H1 (cell line): ENCODE results near the gene IQCM. TPM values are rescaled to one million over a fixed set of nuclear protein-coding genes. Genes with fewer than 3 reads are reported as not detected.

Experiments
- CTCF ChIA-PET: fragments of 300-600 bp; sonication (Branson Sonifier 250); formaldehyde crosslinking; loops from one replicate; lab custom pipeline; 2021; ENCODE audit not compliant: partially characterized antibody; lab: Charles Lee
- POLR2A ChIA-PET: fragments of 300-600 bp; sonication (Branson Sonifier 250); formaldehyde crosslinking; loops from one replicate; lab custom pipeline; 2021; ENCODE audit warnings: inconsistent platforms; ENCODE audit not compliant: partially characterized antibody; lab: Charles Lee
- DNase-seq, 2 experiments: peaks; one replicate each; pipeline versions ENCODE4 v3.0.0 to v3.0.0-alpha.2; 2010 to 2022; ENCODE audit warnings: low spot score in 2 of 2, low read depth in 1 of 2, mixed read lengths in 1 of 2
- FAIRE-seq: peaks from 2 replicates; lab custom pipeline; 2011; peaks lifted over from hg19 to GRCh38; lab: Jason Lieb, UNC
- H2AFZ ChIP-seq: 2 replicates; pipeline ENCODE4 v1.8.1; 2012; ENCODE audit warnings: low read length, inconsistent platforms
- H2AK5ac ChIP-seq: 2 replicates; pipeline ENCODE4 v1.6.1; 2013; ENCODE audit warnings: low read depth, low read length
- H2BK120ac ChIP-seq: replicated peaks from 2 replicates; pipeline ENCODE3; 2013; ENCODE audit warnings: low read depth, low read length, inconsistent platforms
- H2BK12ac ChIP-seq: 2 replicates; pipeline ENCODE4 v1.6.1; 2013; ENCODE audit warnings: low read depth, low read length
- H2BK15ac ChIP-seq: 2 replicates; pipeline ENCODE4 v1.6.1; 2013; ENCODE audit warnings: low read length
- H2BK20ac ChIP-seq: 2 replicates; pipeline ENCODE4 v1.6.1; 2013; ENCODE audit warnings: low read length
- H2BK5ac ChIP-seq: 2 replicates; pipeline ENCODE4 v1.6.1; 2013; ENCODE audit warnings: low read depth, low read length
- H3K14ac ChIP-seq: 2 replicates; pipeline ENCODE4 v1.6.1; 2013; ENCODE audit warnings: inconsistent platforms; ENCODE audit not compliant: insufficient read length
- H3K18ac ChIP-seq: 2 replicates; pipeline ENCODE4 v1.6.1; 2013; ENCODE audit warnings: low read length; ENCODE audit errors: extremely low read depth
- H3K23ac ChIP-seq: 2 replicates; pipeline ENCODE4 v1.6.1; 2013; ENCODE audit warnings: inconsistent platforms; ENCODE audit not compliant: insufficient read length
- H3K23me2 ChIP-seq: 2 replicates; pipeline ENCODE4 v1.6.1; 2013; ENCODE audit warnings: low read depth, low read length
- H3K27ac ChIP-seq: 2 replicates; pipeline ENCODE4 v1.6.1; 2011; ENCODE audit warnings: low read depth, low read length, inconsistent platforms
- H3K27me3 ChIP-seq, 4 experiments: replicated peaks in 1 of 4; 1 replicate in 1 of 4; 2 replicates in 3 of 4; pipeline versions ENCODE4 v1.6.1 to v1.8.1; 2011 to 2013; ENCODE audit warnings: low read length in 3 of 4, mild to moderate bottlenecking in 3 of 4, inconsistent platforms in 2 of 4, mixed read lengths in 2 of 4, moderate library complexity in 1 of 4; ENCODE audit not compliant: control insufficient read depth in 3 of 4, insufficient read depth in 3 of 4; ENCODE audit errors: extremely low read depth in 1 of 4
- H3K36me3 ChIP-seq, 4 experiments: 2 replicates each; pipeline versions ENCODE4 v1.6.1 to v1.8.1; 2011 to 2013; ENCODE audit warnings: mild to moderate bottlenecking in 4 of 4, low read length in 3 of 4, moderate library complexity in 2 of 4, control low read depth in 1 of 4, inconsistent platforms in 1 of 4; ENCODE audit not compliant: insufficient read depth in 4 of 4, control insufficient read depth in 2 of 4
- H3K4ac ChIP-seq: replicated peaks from 2 replicates; pipeline ENCODE3; 2013; ENCODE audit warnings: low read length, low read depth, mixed read lengths, inconsistent platforms; ENCODE audit not compliant: insufficient read length
- H3K4me1 ChIP-seq, 4 experiments: replicated peaks in 1 of 4; 1 replicate in 1 of 4; 2 replicates in 3 of 4; pipeline versions ENCODE4 v1.6.1 to v1.8.1; 2011 to 2013; ENCODE audit warnings: low read length in 3 of 4, inconsistent platforms in 2 of 4, mixed read lengths in 1 of 4; ENCODE audit not compliant: insufficient read depth in 4 of 4, control insufficient read depth in 3 of 4
- H3K4me2 ChIP-seq, 2 experiments: 2 replicates each; pipeline versions ENCODE4 v1.6.1 to v1.8.1; 2011 to 2013; ENCODE audit warnings: low read depth in 2 of 2, low read length in 2 of 2, control low read depth in 1 of 2, inconsistent platforms in 1 of 2, mild to moderate bottlenecking in 1 of 2; ENCODE audit not compliant: insufficient read depth in 1 of 2
- H3K4me3 ChIP-seq, 4 experiments: fragments of 200-600, 300-600 bp in 1 of 4; sonication (generic), shearing (Covaris generic), sonication (Bioruptor Twin) in 1 of 4; 2 replicates each; pipeline versions ENCODE4 v1.5.1 to v1.8.1; 2011 to 2016; ENCODE audit warnings: low read length in 4 of 4, low read depth in 3 of 4, control low read depth in 2 of 4, inconsistent platforms in 2 of 4, mild to moderate bottlenecking in 2 of 4, mixed read lengths in 1 of 4, moderate library complexity in 1 of 4; ENCODE audit not compliant: insufficient read depth in 2 of 4; ENCODE audit errors: extremely low read depth in 1 of 4
- H3K56ac ChIP-seq: replicated peaks from 2 replicates; pipeline ENCODE3; 2013; ENCODE audit warnings: low read depth, mild to moderate bottlenecking, mixed read lengths, low read length, inconsistent platforms; ENCODE audit not compliant: insufficient read length
- H3K79me1 ChIP-seq: 2 replicates; pipeline ENCODE4 v1.6.1; 2013; ENCODE audit warnings: low read depth, low read length, control low read depth
- H3K79me2 ChIP-seq, 2 experiments: 2 replicates each; pipeline versions ENCODE4 v1.6.1 to v1.8.1; 2012 to 2013; ENCODE audit warnings: low read length in 2 of 2, mild to moderate bottlenecking in 2 of 2, inconsistent platforms in 1 of 2; ENCODE audit not compliant: insufficient read depth in 2 of 2, control insufficient read depth in 1 of 2
- H3K9ac ChIP-seq, 4 experiments: replicated peaks in 1 of 4; 1 replicate in 1 of 4; 2 replicates in 3 of 4; pipeline versions ENCODE4 v1.6.1 to v1.8.1; 2011 to 2013; ENCODE audit warnings: low read depth in 3 of 4, low read length in 3 of 4, control low read depth in 2 of 4, mild to moderate bottlenecking in 2 of 4, moderate library complexity in 2 of 4, inconsistent platforms in 1 of 4; ENCODE audit errors: extremely low read depth in 1 of 4
- H3K9me3 ChIP-seq, 2 experiments: 2 replicates each; pipeline versions ENCODE4 v1.6.1 to v1.8.1; 2012 to 2013; ENCODE audit warnings: mild to moderate bottlenecking in 2 of 2, moderate library complexity in 2 of 2, control low read depth in 1 of 2, inconsistent platforms in 1 of 2, low read depth in 1 of 2, low read length in 1 of 2, mixed read lengths in 1 of 2; ENCODE audit not compliant: insufficient read depth in 2 of 2
- H4K20me1 ChIP-seq, 2 experiments: replicated peaks in 1 of 2; 2 replicates each; pipeline versions ENCODE3 to v1.8.1; 2011 to 2013; ENCODE audit warnings: inconsistent platforms in 2 of 2, low read length in 2 of 2, mild to moderate bottlenecking in 1 of 2; ENCODE audit not compliant: insufficient read depth in 2 of 2, control insufficient read depth in 1 of 2
- H4K5ac ChIP-seq: 2 replicates; pipeline ENCODE4 v1.6.1; 2013; ENCODE audit warnings: low read length, low read depth, mixed read lengths, inconsistent platforms; ENCODE audit not compliant: insufficient read length
- H4K8ac ChIP-seq: 2 replicates; pipeline ENCODE4 v1.8.0; 2013; ENCODE audit warnings: mild to moderate bottlenecking, moderate library complexity, low read length, inconsistent platforms; ENCODE audit not compliant: insufficient read depth; ENCODE audit errors: extremely low read depth
- H4K91ac ChIP-seq: replicated peaks from 2 replicates; pipeline ENCODE3; 2013; ENCODE audit warnings: low read length, mixed read lengths, inconsistent platforms; ENCODE audit not compliant: insufficient read length
- BACH1 ChIP-seq: IDR thresholded peaks from 2 replicates; pipeline ENCODE4 v1.6.1; 2012; ENCODE audit warnings: low read length, improper control_type of control experiment
- BCL11A ChIP-seq, 2 experiments: IDR thresholded peaks; one replicate each; pipeline ENCODE4 v1.6.1; 2011; ENCODE audit warnings: low read depth in 2 of 2, low read length in 2 of 2, mild to moderate bottlenecking in 2 of 2
- CEBPB ChIP-seq: IDR thresholded peaks from 2 replicates; pipeline ENCODE4 v1.6.1; 2012; ENCODE audit warnings: low read depth, low read length
- CTBP2 ChIP-seq: IDR thresholded peaks from 2 replicates; pipeline ENCODE4 v1.7.0; 2011; ENCODE audit warnings: borderline replicate concordance, mild to moderate bottlenecking, moderate library complexity, mixed read lengths, low read length; ENCODE audit not compliant: insufficient read depth, insufficient read length
- E2F6 ChIP-seq: IDR thresholded peaks from 2 replicates; pipeline ENCODE4 v1.6.1; 2012; ENCODE audit warnings: inconsistent platforms
- GTF2F1 ChIP-seq: IDR thresholded peaks from 2 replicates; pipeline ENCODE4 v1.6.1; 2012; ENCODE audit warnings: low read depth, low read length, improper control_type of control experiment, borderline replicate concordance
- KDM1A ChIP-seq: fragments of 200-600, 300-600 bp; sonication (generic); IDR thresholded peaks from 2 replicates; pipeline ENCODE4 v1.7.1; 2016; ENCODE audit warnings: mild to moderate bottlenecking, low read length, borderline replicate concordance
- MAFK ChIP-seq: IDR thresholded peaks from 2 replicates; pipeline ENCODE4 v1.6.1; 2012; ENCODE audit warnings: low read depth, mild to moderate bottlenecking, improper control_type of control experiment, low read length
- PHF8 ChIP-seq: fragments of 200-600 bp; sonication (generic); conservative IDR thresholded peaks from 2 replicates; pipeline ENCODE4 v1.7.1; 2012; ENCODE audit warnings: low read depth, mild to moderate bottlenecking, inconsistent platforms, low read length, moderate library complexity
- RBBP5 ChIP-seq: IDR thresholded peaks from 2 replicates; pipeline ENCODE4 v1.7.1; 2012; ENCODE audit warnings: low read depth, mild to moderate bottlenecking, inconsistent platforms, low read length, moderate library complexity, borderline replicate concordance
- RFX5 ChIP-seq: IDR thresholded peaks from 2 replicates; pipeline ENCODE4 v1.6.1; 2011; ENCODE audit warnings: low read depth, low read length, improper control_type of control experiment, borderline replicate concordance
- SAP30 ChIP-seq: fragments of 300-600 bp; sonication (generic); IDR thresholded peaks from 2 replicates; pipeline ENCODE4 v1.7.1; 2012; ENCODE audit warnings: low read length, moderate library complexity, mild to moderate bottlenecking, inconsistent platforms; ENCODE audit not compliant: insufficient read depth, insufficient replicate concordance
- SP1 ChIP-seq: IDR thresholded peaks from 2 replicates; pipeline ENCODE4 v1.6.1; 2011; ENCODE audit warnings: low read depth, low read length
- YY1 ChIP-seq: IDR thresholded peaks from 2 replicates; pipeline ENCODE4 v1.6.1; 2011; ENCODE audit warnings: low read depth, mild to moderate bottlenecking, low read length
- ZNF274 ChIP-seq: IDR thresholded peaks from 2 replicates; pipeline ENCODE4 v1.7.0; 2012; ENCODE audit warnings: low read length, borderline replicate concordance; ENCODE audit errors: extremely low read depth
- WGBS, 2 experiments: shearing (Covaris generic) in 1 of 2; methylation state at CpG; one replicate each; pipeline versions ENCODE4 v1.1.6 to v1.1.7; 2013 to 2015; ENCODE audit warnings: low lambda C conversion rate in 2 of 2, mixed read lengths in 2 of 2, inconsistent platforms in 1 of 2, low coverage in 1 of 2, missing lambda C conversion rate in 1 of 2; ENCODE audit not compliant: insufficient replicate concordance in 2 of 2, insufficient coverage in 1 of 2, insufficient read length in 1 of 2; ENCODE audit errors: extremely low coverage in 1 of 2, missing lambda C conversion rate in 1 of 2; 5-methylcytosine and 5-hydroxymethylcytosine counted together
- polyA plus RNA-seq, 7 experiments: library from polyadenylated mRNA; depleted of rRNA in 3 of 7; stranded (reverse) in 5 of 7; unstranded in 2 of 7; fragments of >200 nt in 5 of 7; fragments of 200-250 nt in 2 of 7; gene quantifications; 1 replicate in 5 of 7; 2 replicates in 1 of 7; 4 replicates in 1 of 7; pipeline versions ENCODE4 v1.2.1 to v1.2.3, GENCODE V29; 2011 to 2013; ENCODE audit warnings: missing spikeins in 2 of 7, mixed read lengths in 2 of 7
- total RNA-seq: library from RNA; stranded (reverse); fragmentation: NEBNext Ultra II Directional; extraction: Animal tissue kit (Norgen Biotek cat#: 25700); gene quantifications from 2 replicates; pipeline ENCODE4 v1.2.1, GENCODE V29; 2021

IQCM gene
- total and polyA plus RNA-seq, 2 of the 8 experiments (the other 6 are each of a cell fraction or from before 2014, with no cell fraction given): not detected

GRCh38 chr4:149747646-149748045 lies 68.0 kb downstream of the IQCM start:
- Histone ChIP-seq H3K4ac (no peak overlapping the region), H4K5ac (no peak overlapping the region), H3K23me2 (no peaks in the 10 kb centered on the region; the same call in 1 of the 2 replicates), H3K4me1 (no peaks in the 10 kb centered on the region), H3K36me3 (no peaks in the 10 kb centered on the region), H3K79me1 (no peaks in the 10 kb centered on the region), H3K23ac (no peak overlapping the region), H4K91ac (no peak overlapping the region), H3K9ac (no peak overlapping the region), H2BK12ac (no peak overlapping the region), H3K4me3 (no peak overlapping the region), H3K14ac (no peak overlapping the region), H4K8ac (no peak overlapping the region), H3K4me2 (no peak overlapping the region), H2AK5ac (no peak overlapping the region), H3K27me3 (no peaks in the 10 kb centered on the region), H4K20me1 (no peaks in the 10 kb centered on the region), H2BK20ac (no peak overlapping the region), H2BK120ac (no peak overlapping the region), H2BK5ac (no peak overlapping the region), H3K18ac (no peak overlapping the region), H3K79me2 (no peaks in the 10 kb centered on the region), H3K56ac (no peak overlapping the region), H2BK15ac (no peak overlapping the region), H3K27ac (no peak overlapping the region), H3K9me3 (no peaks in the 10 kb centered on the region), H2AFZ (no peak overlapping the region)
- POLR2A ChIA-PET: no interaction called here
- FAIRE-seq: no peak
- WGBS, 2 experiments: 97% methylated on average over 2 of the region's 2 CpGs; no CpG with 5 or more reads in 1 of the 2 experiments
- CTCF ChIA-PET: no interaction called here
- no peak for DNase-seq
- TF ChIP-seq PHF8 (no peak), SP1 (no peak), RFX5 (no peak), CEBPB (no peak), MAFK (no peak), YY1 (no peak), BCL11A (IDR thresholded peaks at IDR 0.05; ENCODE audit: low read depth in 2 of 2, low read length in 2 of 2) (no peak), CTBP2 (no peak), RBBP5 (no peak), ZNF274 (no peak), E2F6 (no peak), SAP30 (no peak), GTF2F1 (no peak), KDM1A (no peak), BACH1 (no peak)
